PFSK-1 (cell line): ENCODE measurements around the gene CCL15.

Experiments
- FOXP2 ChIP-seq: optimal IDR thresholded peaks from 2 replicates; pipeline ENCODE3; 2011; ENCODE audit warnings: borderline replicate concordance, control low read depth, inconsistent platforms; ENCODE audit not compliant: insufficient read depth; ENCODE audit errors: extremely low read length, extremely low read depth
- POLR2AphosphoS5 ChIP-seq: IDR thresholded peaks from 2 replicates; pipeline ENCODE4 v1.6.1; 2012; ENCODE audit warnings: low read depth, mild to moderate bottlenecking, control low read depth, low read length, moderate library complexity
- REST ChIP-seq, 2 experiments: IDR thresholded peaks; 2 replicates each; pipeline versions ENCODE4 v1.6.1 to v1.8.0; 2011 to 2012; ENCODE audit warnings: low read depth in 2 of 2, low read length in 2 of 2, control low read depth in 1 of 2, inconsistent platforms in 1 of 2, mild to moderate bottlenecking in 1 of 2, moderate library complexity in 1 of 2; ENCODE audit not compliant: insufficient read depth in 1 of 2
- SIN3A ChIP-seq: IDR thresholded peaks from 2 replicates; pipeline ENCODE4 v1.6.1; 2012; ENCODE audit warnings: mild to moderate bottlenecking, low read length, moderate library complexity, borderline replicate concordance; ENCODE audit not compliant: insufficient read depth
- TAF1 ChIP-seq: IDR thresholded peaks from 2 replicates; pipeline ENCODE4 v1.6.1; 2012; ENCODE audit warnings: low read length, control low read depth, borderline replicate concordance; ENCODE audit not compliant: insufficient read depth

CCL15 gene

GRCh38 chr17:36004594-36005108, 3.3 kb upstream of the CCL15 start:
- no peak for TF ChIP-seq SIN3A

GRCh38 chr17:36002631-36003030, 1.3 kb upstream of the CCL15 start:
- TF ChIP-seq TAF1 (no peak), REST (IDR thresholded peaks at IDR 0.05; ENCODE audit: insufficient read depth in 1 of 2, low read depth in 2 of 2, low read length in 2 of 2) (no peak), FOXP2 (no peak)

- TF ChIP-seq TAF1 (no peak), SIN3A (no peak), POLR2AphosphoS5 (no peak)
Measured at GRCh38 chr17:36001862-36002603, 680 bp upstream of the CCL15 start.

GRCh38 chr17:36000732-36001109, 632 bp downstream of the CCL15 start:
- TF ChIP-seq REST (IDR thresholded peaks at IDR 0.05; ENCODE audit: insufficient read depth in 1 of 2, low read depth in 2 of 2, low read length in 2 of 2) (no peak), POLR2AphosphoS5 (no peak), TAF1 (no peak), SIN3A (no peak), FOXP2 (no peak)

- TF ChIP-seq TAF1: no peak
- TF ChIP-seq FOXP2: no peak
- no peak for TF ChIP-seq SIN3A
- TF ChIP-seq REST (IDR thresholded peaks at IDR 0.05; ENCODE audit: insufficient read depth in 1 of 2, low read depth in 2 of 2, low read length in 2 of 2): no peak
- no peak for TF ChIP-seq POLR2AphosphoS5
Measured at GRCh38 chr17:35998756-35999155, 2.6 kb downstream of the CCL15 start.

GRCh38 chr17:35998018-35998545, 3.3 kb downstream of the CCL15 start:
- TF ChIP-seq POLR2AphosphoS5: no peak

- no peak for TF ChIP-seq FOXP2
Measured at GRCh38 chr17:35991075-35991474, 10.3 kb downstream of the CCL15 start.
